GM13977 (cell line): ENCODE results near the gene TBC1D2B.
A peak's percentile ranks its signal among the peaks of the same experiment; 100 is the strongest.

Source experiments
- DNase-seq: peaks from one replicate; pipeline ENCODE4 v3.0.0; 2012; ENCODE audit warnings: low spot score
- CTCF ChIP-seq: IDR thresholded peaks from 2 replicates; pipeline ENCODE4 v1.5.1; 2012; ENCODE audit warnings: mild to moderate bottlenecking, control low read depth; ENCODE audit not compliant: insufficient read depth; ENCODE audit errors: extremely low read depth, missing control alignments
- in situ Hi-C: fragments of 300-500 bp; cut with MboI; formaldehyde crosslinking; loops from one replicate; pipeline ENCODE4 v1.12.0; 2022; ENCODE audit warnings: low sequenced_read_pairs, low pct_unique_long_range_greater_than_20kb, mixed read lengths, inconsistent platforms; ENCODE audit not compliant: unreplicated experiment

Gene TBC1D2B

GRCh38 chr15:78073046-78073787 is 4.3 kb downstream of the TBC1D2B start:
- no peak for TF ChIP-seq CTCF
- DNase-seq = no peak
- in situ Hi-C loops = no loop called here

GRCh38 chr15:78072080-78072892 is 5.2 kb downstream of the TBC1D2B start:
- in situ Hi-C loops = no loop called here
- no peak for DNase-seq
- TF ChIP-seq CTCF = no peak

GRCh38 chr15:78071383-78071782 is 6.1 kb downstream of the TBC1D2B start:
- TF ChIP-seq CTCF = no peak
- DNase-seq = no peak
- in situ Hi-C loops = no loop called here

- DNase-seq = no peak
- TF ChIP-seq CTCF = no peak
- in situ Hi-C loops = no loop called here
Observed at GRCh38 chr15:78070049-78070700, 7.3 kb downstream of the TBC1D2B start.

GRCh38 chr15:78069462-78070029 is 8.0 kb downstream of the TBC1D2B start:
- peak; percentile 26 for TF ChIP-seq CTCF
- DNase-seq = no peak
- in situ Hi-C loops = no loop called here

- in situ Hi-C loops = no loop called here
- TF ChIP-seq CTCF = peak; percentile 37
- no peak for DNase-seq
Observed at GRCh38 chr15:78069052-78069414, 8.5 kb downstream of the TBC1D2B start.
